HepG2 (cell line): Measurements from ENCODE around the gene IL27RA.

Experiments
- EP300 ChIP-seq, 3 experiments: sonication (generic) in 1 of 3; formaldehyde crosslinking in 1 of 3; IDR thresholded peaks; 2 replicates each; pipeline versions ENCODE4 v1.5.1 to v1.6.1; 2011 to 2020; ENCODE audit warnings: low read depth in 2 of 3, low read length in 2 of 3, borderline replicate concordance in 1 of 3, improper control_type of control experiment in 1 of 3, mild to moderate bottlenecking in 1 of 3, missing genetic modification reagents in 1 of 3, moderate library complexity in 1 of 3
- GABPA ChIP-seq, 2 experiments: IDR thresholded peaks; 2 replicates each; pipeline ENCODE4 v1.6.1; 2011 to 2016; ENCODE audit warnings: low read depth in 2 of 2, low read length in 1 of 2, missing biosample characterization in 1 of 2, missing genetic modification characterization in 1 of 2
- MYC ChIP-seq: sonication (generic); formaldehyde crosslinking; IDR thresholded peaks from 2 replicates; pipeline ENCODE4 v1.9.0; 2021; ENCODE audit warnings: missing genetic modification reagents, borderline replicate concordance
- ONECUT2 ChIP-seq: sonication (generic); formaldehyde crosslinking; IDR thresholded peaks from 2 replicates; pipeline ENCODE4 v1.4.0; 2020; ENCODE audit warnings: missing genetic modification reagents
- POLR2AphosphoS2 ChIP-seq: IDR thresholded peaks from 2 replicates; pipeline ENCODE4 v1.6.1; 2011; ENCODE audit warnings: low read depth, low read length, improper control_type of control experiment
- SMAD9 ChIP-seq: sonication (generic); formaldehyde crosslinking; IDR thresholded peaks from 2 replicates; pipeline ENCODE4 v1.5.1; 2020; ENCODE audit warnings: mild to moderate bottlenecking, missing genetic modification reagents
- STAT6 ChIP-seq: sonication (generic); formaldehyde crosslinking; IDR thresholded peaks from 2 replicates; pipeline ENCODE4 v1.4.0; 2020; ENCODE audit warnings: missing genetic modification reagents, mild to moderate bottlenecking, borderline replicate concordance
- TAF1 ChIP-seq: sonication (generic); formaldehyde crosslinking; IDR thresholded peaks from 2 replicates; pipeline ENCODE4 v1.4.0; 2020; ENCODE audit warnings: missing genetic modification reagents
- ZNF234 ChIP-seq: sonication (generic); formaldehyde crosslinking; conservative IDR thresholded peaks from 2 replicates; pipeline ENCODE4 v1.5.1; 2020; ENCODE audit warnings: mild to moderate bottlenecking, missing genetic modification reagents
- ZNF282 ChIP-seq: fragments of 450-650 bp; IDR thresholded peaks from 2 replicates; pipeline ENCODE4 v1.6.1; 2018; ENCODE audit not compliant: partially characterized antibody
- ZZZ3 ChIP-seq: sonication (generic); formaldehyde crosslinking; IDR thresholded peaks from 2 replicates; pipeline ENCODE4 v1.4.0; 2020; ENCODE audit warnings: missing genetic modification reagents, mild to moderate bottlenecking, borderline replicate concordance
- TF ChIP-seq, protein P1 (sequence below): sonication (generic); formaldehyde crosslinking; IDR thresholded peaks from 2 replicates; pipeline ENCODE4 v1.5.0; 2020; ENCODE audit warnings: missing genetic modification reagents
- TF ChIP-seq, protein P2 (sequence below): sonication (generic); formaldehyde crosslinking; IDR thresholded peaks from 2 replicates; pipeline ENCODE4 v1.4.0; 2020; ENCODE audit warnings: missing genetic modification reagents
- TF ChIP-seq, protein P3 (sequence below): sonication (generic); formaldehyde crosslinking; IDR thresholded peaks from 2 replicates; pipeline ENCODE4 v1.4.0; 2020; ENCODE audit warnings: missing genetic modification reagents

GRCh38 chr19:14031719-14032480, at the start of gene IL27RA:
- TF ChIP-seq ZNF282: no peak
- no peak for TF ChIP-seq SMAD9
- TF ChIP-seq, protein P1, sequence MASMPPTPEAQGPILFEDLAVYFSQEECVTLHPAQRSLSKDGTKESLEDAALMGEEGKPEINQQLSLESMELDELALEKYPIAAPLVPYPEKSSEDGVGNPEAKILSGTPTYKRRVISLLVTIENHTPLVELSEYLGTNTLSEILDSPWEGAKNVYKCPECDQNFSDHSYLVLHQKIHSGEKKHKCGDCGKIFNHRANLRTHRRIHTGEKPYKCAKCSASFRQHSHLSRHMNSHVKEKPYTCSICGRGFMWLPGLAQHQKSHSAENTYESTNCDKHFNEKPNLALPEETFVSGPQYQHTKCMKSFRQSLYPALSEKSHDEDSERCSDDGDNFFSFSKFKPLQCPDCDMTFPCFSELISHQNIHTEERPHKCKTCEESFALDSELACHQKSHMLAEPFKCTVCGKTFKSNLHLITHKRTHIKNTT (CRISPR knock-in tag): no peak
- TF ChIP-seq STAT6 (CRISPR knock-in tag): no peak; the same call in 1 of the 2 replicates
- TF ChIP-seq ZZZ3 (CRISPR knock-in tag): no peak
- TF ChIP-seq, protein P2, sequence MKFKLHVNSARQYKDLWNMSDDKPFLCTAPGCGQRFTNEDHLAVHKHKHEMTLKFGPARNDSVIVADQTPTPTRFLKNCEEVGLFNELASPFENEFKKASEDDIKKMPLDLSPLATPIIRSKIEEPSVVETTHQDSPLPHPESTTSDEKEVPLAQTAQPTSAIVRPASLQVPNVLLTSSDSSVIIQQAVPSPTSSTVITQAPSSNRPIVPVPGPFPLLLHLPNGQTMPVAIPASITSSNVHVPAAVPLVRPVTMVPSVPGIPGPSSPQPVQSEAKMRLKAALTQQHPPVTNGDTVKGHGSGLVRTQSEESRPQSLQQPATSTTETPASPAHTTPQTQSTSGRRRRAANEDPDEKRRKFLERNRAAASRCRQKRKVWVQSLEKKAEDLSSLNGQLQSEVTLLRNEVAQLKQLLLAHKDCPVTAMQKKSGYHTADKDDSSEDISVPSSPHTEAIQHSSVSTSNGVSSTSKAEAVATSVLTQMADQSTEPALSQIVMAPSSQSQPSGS (CRISPR knock-in tag): no peak
- TF ChIP-seq ZNF234: no peak
- peak; percentile 25; the same call in 1 of the 2 replicates for TF ChIP-seq ONECUT2 (CRISPR knock-in tag)
- peak; percentile 49; the same call in 1 of the 2 replicates for TF ChIP-seq TAF1 (CRISPR knock-in tag)
- peak; percentile 49; the same call in 1 of the 2 replicates for TF ChIP-seq MYC (CRISPR knock-in tag)
- TF ChIP-seq POLR2AphosphoS2: no peak
- TF ChIP-seq, protein P3, sequence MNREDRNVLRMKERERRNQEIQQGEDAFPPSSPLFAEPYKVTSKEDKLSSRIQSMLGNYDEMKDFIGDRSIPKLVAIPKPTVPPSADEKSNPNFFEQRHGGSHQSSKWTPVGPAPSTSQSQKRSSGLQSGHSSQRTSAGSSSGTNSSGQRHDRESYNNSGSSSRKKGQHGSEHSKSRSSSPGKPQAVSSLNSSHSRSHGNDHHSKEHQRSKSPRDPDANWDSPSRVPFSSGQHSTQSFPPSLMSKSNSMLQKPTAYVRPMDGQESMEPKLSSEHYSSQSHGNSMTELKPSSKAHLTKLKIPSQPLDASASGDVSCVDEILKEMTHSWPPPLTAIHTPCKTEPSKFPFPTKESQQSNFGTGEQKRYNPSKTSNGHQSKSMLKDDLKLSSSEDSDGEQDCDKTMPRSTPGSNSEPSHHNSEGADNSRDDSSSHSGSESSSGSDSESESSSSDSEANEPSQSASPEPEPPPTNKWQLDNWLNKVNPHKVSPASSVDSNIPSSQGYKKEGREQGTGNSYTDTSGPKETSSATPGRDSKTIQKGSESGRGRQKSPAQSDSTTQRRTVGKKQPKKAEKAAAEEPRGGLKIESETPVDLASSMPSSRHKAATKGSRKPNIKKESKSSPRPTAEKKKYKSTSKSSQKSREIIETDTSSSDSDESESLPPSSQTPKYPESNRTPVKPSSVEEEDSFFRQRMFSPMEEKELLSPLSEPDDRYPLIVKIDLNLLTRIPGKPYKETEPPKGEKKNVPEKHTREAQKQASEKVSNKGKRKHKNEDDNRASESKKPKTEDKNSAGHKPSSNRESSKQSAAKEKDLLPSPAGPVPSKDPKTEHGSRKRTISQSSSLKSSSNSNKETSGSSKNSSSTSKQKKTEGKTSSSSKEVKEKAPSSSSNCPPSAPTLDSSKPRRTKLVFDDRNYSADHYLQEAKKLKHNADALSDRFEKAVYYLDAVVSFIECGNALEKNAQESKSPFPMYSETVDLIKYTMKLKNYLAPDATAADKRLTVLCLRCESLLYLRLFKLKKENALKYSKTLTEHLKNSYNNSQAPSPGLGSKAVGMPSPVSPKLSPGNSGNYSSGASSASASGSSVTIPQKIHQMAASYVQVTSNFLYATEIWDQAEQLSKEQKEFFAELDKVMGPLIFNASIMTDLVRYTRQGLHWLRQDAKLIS (CRISPR knock-in tag): no peak
- no peak for TF ChIP-seq EP300 (IDR thresholded peaks at IDR 0.05; ENCODE audit: low read depth in 2 of 2, low read length in 2 of 2)
- no peak for TF ChIP-seq EP300 (CRISPR knock-in tag; IDR thresholded peaks at IDR 0.05; ENCODE audit: borderline replicate concordance)
- TF ChIP-seq GABPA (IDR thresholded peaks at IDR 0.05; ENCODE audit: low read depth, low read length): no peak
- no peak; the same call in 1 of the 2 replicates for TF ChIP-seq GABPA (CRISPR knock-in tag; IDR thresholded peaks at IDR 0.05; ENCODE audit: low read depth)
